Right atrium auricular region (tissue), 2 donors: ENCODE measurements around the gene ARMC3. TPM values are rescaled to one million over a fixed set of nuclear protein-coding genes. Genes with fewer than 3 reads are reported as not detected.
"Not testable (repeated sequence)": the region's sequence is repeated elsewhere in the genome, so short reads cannot be mapped to it uniquely, and the experiment has no call there.

Source experiments
- DNase-seq: peaks from one replicate; pipeline ENCODE4 v3.0.0-alpha.2; 2019; ENCODE audit warnings: low spot score
- H3K27ac ChIP-seq, 2 donors: fragments of 200-600 bp; sonication (generic); 1 replicate in 1 of 2; 2 replicates in 1 of 2; pipeline ENCODE4 v1.5.1; 2016 to 2019
- H3K27me3 ChIP-seq, 2 donors: fragments of 200-600 bp; sonication (generic); one replicate each; pipeline versions ENCODE4 v1.5.1 to v1.6.0; 2017 to 2019
- H3K36me3 ChIP-seq: fragments of 200-600 bp; sonication (generic); one replicate; pipeline ENCODE4 v1.5.1; 2016
- H3K4me1 ChIP-seq, 2 donors: fragments of 200-600 bp; sonication (generic); one replicate each; pipeline versions ENCODE4 v1.5.1 to v1.6.0; 2017 to 2019
- H3K4me3 ChIP-seq, 2 donors: fragments of 200-600 bp; sonication (generic); 1 replicate in 1 of 2; 2 replicates in 1 of 2; pipeline ENCODE4 v1.5.1; 2017 to 2019; ENCODE audit warnings: mild to moderate bottlenecking in 1 of 2, moderate library complexity in 1 of 2
- H3K9me3 ChIP-seq, 2 donors: fragments of 200-600 bp; sonication (generic); one replicate each; pipeline ENCODE4 v1.5.1; 2019
- total RNA-seq, 2 donors: library from RNA; depleted of rRNA; stranded (reverse); fragments of >200 nt; gene quantifications; one replicate each; pipeline ENCODE4 v1.1.0, GENCODE V29; 2016
- TF ChIP-seq, protein P1 (sequence below), 2 donors: fragments of 200-600 bp; sonication (generic); IDR thresholded peaks; one replicate each; pipeline ENCODE4 v1.5.1; 2019; ENCODE audit warnings: antibody characterized with exemption in 2 of 2

ARMC3 gene
- total RNA-seq, 2 donors from 2014 or later = not detected

DNA sequence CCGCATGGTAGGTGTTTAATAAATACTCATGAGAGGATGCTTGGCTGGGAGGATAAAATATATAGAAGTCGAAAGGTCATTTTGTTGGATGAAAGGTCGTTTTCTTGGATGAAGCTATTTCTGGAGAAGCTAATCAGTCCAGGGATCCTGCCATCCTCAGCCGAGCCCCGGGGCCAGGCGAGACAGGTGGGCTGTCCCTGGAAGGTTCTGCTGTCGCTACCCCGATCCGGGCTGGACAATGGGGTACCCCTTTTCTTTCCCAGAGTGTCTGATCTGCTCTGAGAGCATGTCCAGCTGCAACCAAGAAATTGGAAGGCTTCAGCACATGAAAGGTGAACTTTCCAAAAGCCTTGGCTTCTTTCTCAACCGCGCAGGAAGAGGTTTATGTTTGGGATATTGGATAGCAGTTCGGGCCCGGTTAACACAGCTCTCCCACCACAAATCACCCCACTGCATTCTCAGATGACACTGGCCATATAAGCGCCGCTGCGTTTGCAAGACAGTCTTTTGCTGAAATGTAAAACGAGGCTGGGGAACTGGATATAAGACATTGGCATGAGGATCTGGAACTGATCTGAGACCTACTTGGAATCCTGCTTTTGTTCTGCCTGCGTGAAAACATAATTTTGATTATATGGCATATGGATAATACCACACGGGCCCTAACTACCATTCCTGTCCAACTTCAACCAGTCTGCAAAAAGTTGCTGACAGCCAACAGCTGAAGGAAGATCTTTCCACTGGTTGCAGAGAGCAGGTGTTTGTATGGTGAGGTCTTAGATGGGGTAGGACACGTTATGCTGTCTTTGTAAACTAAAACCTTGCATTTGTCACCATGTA is 136.3 kb downstream of the ARMC3 start:
- Histone ChIP-seq H3K27ac (no peak overlapping the region), H3K36me3 (no peaks in the 10 kb centered on the region), H3K27me3 (no peaks in the 10 kb centered on the region), H3K9me3 (peaks cover 0 to 6% of the 10 kb centered on the region in 2 donors), H3K4me1 (peaks cover 0 to 30% of the 10 kb centered on the region in 2 donors), H3K4me3 (no peak overlapping the region)
- DNase-seq = no peak
- TF ChIP-seq, protein P1, sequence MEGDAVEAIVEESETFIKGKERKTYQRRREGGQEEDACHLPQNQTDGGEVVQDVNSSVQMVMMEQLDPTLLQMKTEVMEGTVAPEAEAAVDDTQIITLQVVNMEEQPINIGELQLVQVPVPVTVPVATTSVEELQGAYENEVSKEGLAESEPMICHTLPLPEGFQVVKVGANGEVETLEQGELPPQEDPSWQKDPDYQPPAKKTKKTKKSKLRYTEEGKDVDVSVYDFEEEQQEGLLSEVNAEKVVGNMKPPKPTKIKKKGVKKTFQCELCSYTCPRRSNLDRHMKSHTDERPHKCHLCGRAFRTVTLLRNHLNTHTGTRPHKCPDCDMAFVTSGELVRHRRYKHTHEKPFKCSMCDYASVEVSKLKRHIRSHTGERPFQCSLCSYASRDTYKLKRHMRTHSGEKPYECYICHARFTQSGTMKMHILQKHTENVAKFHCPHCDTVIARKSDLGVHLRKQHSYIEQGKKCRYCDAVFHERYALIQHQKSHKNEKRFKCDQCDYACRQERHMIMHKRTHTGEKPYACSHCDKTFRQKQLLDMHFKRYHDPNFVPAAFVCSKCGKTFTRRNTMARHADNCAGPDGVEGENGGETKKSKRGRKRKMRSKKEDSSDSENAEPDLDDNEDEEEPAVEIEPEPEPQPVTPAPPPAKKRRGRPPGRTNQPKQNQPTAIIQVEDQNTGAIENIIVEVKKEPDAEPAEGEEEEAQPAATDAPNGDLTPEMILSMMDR (IDR thresholded peaks at IDR 0.05) = no peak

DNA sequence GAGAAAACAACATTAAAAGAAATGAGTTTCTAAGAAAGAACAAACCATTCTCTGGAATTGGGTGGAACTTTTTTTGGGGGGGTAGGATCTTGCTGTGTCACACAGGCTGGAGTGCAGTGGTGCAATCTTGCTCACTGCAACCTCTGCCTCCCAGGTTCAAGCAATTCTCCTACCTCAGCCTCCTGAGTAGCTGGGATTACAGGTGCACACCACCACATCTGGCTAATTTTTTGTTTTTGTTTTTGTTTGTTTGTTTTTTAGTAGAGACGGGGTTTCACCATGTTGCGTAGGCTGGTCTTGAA is 136.9 kb downstream of the ARMC3 start:
- Histone ChIP-seq H3K4me1 (peaks cover 0 to 30% of the 10 kb centered on the region in 2 donors), H3K27ac (peak overlapping the region in 1 of 2 donors; percentile 69)
- H3K9me3 ChIP-seq, H3K36me3 ChIP-seq, DNase-seq, H3K27me3 ChIP-seq, H3K4me3 ChIP-seq: not testable (repeated sequence)

DNA sequence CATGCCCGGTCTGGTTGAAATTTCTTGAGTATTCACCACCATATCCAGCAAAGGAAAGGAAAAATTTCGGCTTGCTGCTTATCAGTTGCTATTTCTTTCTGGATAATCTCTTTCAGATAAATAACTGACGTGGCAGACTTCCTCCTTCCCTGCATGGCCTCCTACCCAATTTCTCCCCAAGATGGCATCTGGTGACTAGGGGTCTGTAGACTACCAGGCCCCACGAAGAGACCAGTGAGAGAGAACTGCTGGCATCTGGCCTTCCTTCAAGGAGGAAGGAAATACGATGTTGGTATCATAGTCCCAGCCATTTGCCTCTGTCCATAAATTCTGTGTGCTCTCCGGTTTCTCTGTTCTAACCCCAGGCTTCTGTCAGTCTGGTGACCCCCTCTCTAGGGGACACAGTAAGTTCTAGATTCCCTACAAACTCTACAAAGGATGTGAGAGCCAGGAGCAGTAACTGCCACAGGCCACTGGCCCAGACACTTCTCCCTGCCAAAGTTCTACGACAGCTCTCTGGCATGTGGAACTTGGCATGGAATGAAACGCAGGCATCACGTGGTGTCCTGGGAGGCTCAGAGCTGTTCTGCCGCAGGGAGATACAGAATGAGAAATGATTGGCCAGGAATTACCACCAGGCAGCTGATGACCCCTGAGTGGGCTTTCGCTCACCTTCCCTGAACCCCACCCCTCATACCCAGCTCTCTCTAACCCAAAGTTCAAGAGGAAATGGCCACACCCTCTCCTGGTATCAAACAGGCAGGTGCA is 137.5 kb downstream of the ARMC3 start:
- TF ChIP-seq, protein P1 (IDR thresholded peaks at IDR 0.05) = no peak
- Histone ChIP-seq H3K27ac (peak overlapping the region; percentile 33 to 69), H3K9me3 (no peaks in the 10 kb centered on the region)

GRCh38 chr10:23067337-23067736 is 139.5 kb downstream of the ARMC3 start:
- TF ChIP-seq, protein P1 (IDR thresholded peaks at IDR 0.05) = no peak
- Histone ChIP-seq H3K36me3 (no peaks in the 10 kb centered on the region), H3K27me3 (no peaks in the 10 kb centered on the region), H3K4me1 (peaks cover 0 to 30% of the 10 kb centered on the region in 2 donors), H3K4me3 (no peak overlapping the region), H3K27ac (no peak overlapping the region), H3K9me3 (no peaks in the 10 kb centered on the region)
- DNase-seq = no peak

More for the DNA sequence above, 137.5 kb downstream of the ARMC3 start:
- H3K36me3 ChIP-seq = no peaks in the 10 kb centered on the region
- H3K4me3 ChIP-seq = no peak overlapping the region
- peak; percentile 92 for DNase-seq
- H3K27me3 ChIP-seq = no peaks in the 10 kb centered on the region
- peaks cover 0 to 30% of the 10 kb centered on the region in 2 donors for H3K4me1 ChIP-seq

DNA sequence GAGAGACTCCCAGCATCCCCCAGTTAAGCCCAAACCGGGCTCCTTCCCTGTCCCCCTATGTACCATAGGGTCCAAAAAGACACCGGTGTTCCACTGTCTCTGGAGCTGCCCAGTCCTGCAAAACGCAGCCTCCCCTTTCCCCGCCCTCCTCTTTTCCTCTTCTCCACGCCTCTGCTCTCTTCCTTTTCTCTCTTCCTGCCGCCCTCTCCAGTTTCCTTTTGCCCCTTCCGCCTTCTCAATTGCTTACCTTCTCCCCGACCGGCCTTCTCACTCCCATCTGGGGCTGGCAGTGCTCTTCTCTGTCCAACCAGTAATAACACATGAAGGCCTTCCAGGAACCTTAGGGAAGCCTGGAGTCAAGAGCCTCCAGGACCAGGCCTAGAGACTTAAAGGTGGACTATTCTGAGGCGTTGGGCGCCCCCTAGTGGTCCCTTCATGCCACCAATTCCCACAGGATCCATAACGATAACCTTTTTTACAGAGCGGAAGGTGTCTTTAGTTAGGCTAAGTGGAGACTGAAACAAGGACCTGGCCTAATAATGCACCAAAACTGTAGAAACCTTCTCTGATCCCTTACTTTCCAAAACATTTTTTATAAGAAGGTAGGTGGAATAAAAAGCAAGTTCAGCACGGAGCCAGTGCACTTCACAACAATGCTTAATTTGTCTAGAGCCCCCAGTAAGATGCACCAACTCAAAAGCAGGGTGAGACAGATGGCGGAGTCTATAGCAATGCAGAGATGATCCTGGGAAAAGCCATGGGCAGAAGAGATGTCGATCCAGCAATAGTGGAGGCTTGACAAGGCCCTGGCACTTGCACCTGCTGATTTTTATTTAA is 140.3 kb downstream of the ARMC3 start:
- Histone ChIP-seq H3K36me3 (no peaks in the 10 kb centered on the region), H3K9me3 (no peaks in the 10 kb centered on the region), H3K27ac (no peak overlapping the region), H3K27me3 (no peaks in the 10 kb centered on the region), H3K4me3 (no peak overlapping the region), H3K4me1 (peaks cover 0 to 27% of the 10 kb centered on the region in 2 donors)
- peak; percentile 86 for DNase-seq
- TF ChIP-seq, protein P1 (IDR thresholded peaks at IDR 0.05) = peak; percentile 86 to 89
